HG03558 (cell line): ENCODE results near the gene STARD10.

ENCODE experiments used
- ATAC-seq: cut with Tn5 transposase; IDR thresholded peaks from one replicate; pipeline ENCODE4 v1.9.1; 2021; ENCODE audit warnings: moderate number of reproducible peaks; ENCODE audit not compliant: unreplicated experiment; ENCODE audit errors: extremely low read depth

The STARD10 gene

GRCh38 chr11:72750556-72751115 lies 43.2 kb downstream of the STARD10 start:
- no peak for ATAC-seq

GRCh38 chr11:72750086-72750485 lies 43.8 kb downstream of the STARD10 start:
- ATAC-seq, result no peak

- ATAC-seq, result no peak
Measured at GRCh38 chr11:72747289-72747855, 46.5 kb downstream of the STARD10 start.

- no peak for ATAC-seq
Measured at GRCh38 chr11:72746821-72747220, 47.0 kb downstream of the STARD10 start.

- no peak for ATAC-seq
Measured at GRCh38 chr11:72745925-72746550, 47.8 kb downstream of the STARD10 start.

GRCh38 chr11:72745511-72745910 lies 48.3 kb downstream of the STARD10 start:
- no peak for ATAC-seq

- ATAC-seq, result no peak
Measured at GRCh38 chr11:72744474-72744873, 49.4 kb downstream of the STARD10 start.

GRCh38 chr11:72743321-72744221 lies 50.3 kb downstream of the STARD10 start:
- ATAC-seq, result no peak

GRCh38 chr11:72742513-72743320 lies 51.1 kb downstream of the STARD10 start:
- no peak for ATAC-seq

- no peak for ATAC-seq
Measured at GRCh38 chr11:72741849-72742512, 51.9 kb downstream of the STARD10 start.

GRCh38 chr11:72741429-72741833 lies 52.4 kb downstream of the STARD10 start:
- ATAC-seq, result no peak

GRCh38 chr11:72740562-72741428 lies 53.1 kb downstream of the STARD10 start:
- ATAC-seq, result no peak

GRCh38 chr11:72740060-72740424 lies 53.8 kb downstream of the STARD10 start:
- no peak for ATAC-seq

GRCh38 chr11:72739240-72740059 lies 54.4 kb downstream of the STARD10 start:
- no peak for ATAC-seq

GRCh38 chr11:72738199-72739141 lies 55.4 kb downstream of the STARD10 start:
- no peak for ATAC-seq

- no peak for ATAC-seq
Measured at GRCh38 chr11:72737336-72737735, 56.5 kb downstream of the STARD10 start.
